ENCODE data around the gene BMERB1. TPM values are rescaled to one million over a fixed set of nuclear protein-coding genes. Genes with fewer than 3 reads are reported as not detected.

Gene BMERB1
- polyA plus RNA-seq, 6 donors from 2014 or later: 0.36 to 1.1 (median 0.82) TPM; not detected in 2

DNA sequence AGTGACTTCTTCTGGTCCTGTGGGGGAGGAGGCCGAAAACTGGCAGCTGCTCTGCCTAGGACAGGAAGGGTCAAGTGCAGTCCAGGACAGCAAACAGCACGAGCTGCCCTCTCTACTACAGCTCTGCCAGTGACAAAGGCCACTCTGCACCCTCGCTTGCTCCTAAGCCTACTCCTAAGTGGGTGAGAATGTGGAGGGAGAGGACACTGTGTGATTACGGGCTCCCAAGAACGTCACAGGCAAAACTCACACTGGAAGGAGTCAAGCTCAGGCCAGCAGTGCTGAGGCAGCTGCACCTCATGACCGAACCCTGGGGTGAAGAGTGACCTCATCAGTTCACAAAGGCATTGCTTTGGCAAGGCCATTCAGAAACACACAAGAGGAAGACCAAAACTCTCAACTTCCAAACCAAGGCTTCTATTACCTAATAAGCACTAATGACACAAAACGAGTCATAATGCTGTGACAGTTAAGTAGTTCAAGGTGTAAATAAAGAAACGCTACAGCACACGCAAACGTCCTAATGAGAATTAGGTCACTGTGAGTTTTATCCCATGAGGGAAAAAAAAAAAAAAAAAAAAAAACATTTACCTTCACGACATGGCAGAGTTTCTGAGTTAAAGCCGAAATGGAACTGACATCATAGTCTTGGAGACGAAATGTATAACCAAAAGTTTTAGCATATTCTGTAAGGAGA, 173.5 kb downstream of the BMERB1 start:
- H3K4me1 Mint-ChIP-seq: peaks cover 0 to 23% (median 23%) of the 10 kb centered on the region in 3 donors

DNA sequence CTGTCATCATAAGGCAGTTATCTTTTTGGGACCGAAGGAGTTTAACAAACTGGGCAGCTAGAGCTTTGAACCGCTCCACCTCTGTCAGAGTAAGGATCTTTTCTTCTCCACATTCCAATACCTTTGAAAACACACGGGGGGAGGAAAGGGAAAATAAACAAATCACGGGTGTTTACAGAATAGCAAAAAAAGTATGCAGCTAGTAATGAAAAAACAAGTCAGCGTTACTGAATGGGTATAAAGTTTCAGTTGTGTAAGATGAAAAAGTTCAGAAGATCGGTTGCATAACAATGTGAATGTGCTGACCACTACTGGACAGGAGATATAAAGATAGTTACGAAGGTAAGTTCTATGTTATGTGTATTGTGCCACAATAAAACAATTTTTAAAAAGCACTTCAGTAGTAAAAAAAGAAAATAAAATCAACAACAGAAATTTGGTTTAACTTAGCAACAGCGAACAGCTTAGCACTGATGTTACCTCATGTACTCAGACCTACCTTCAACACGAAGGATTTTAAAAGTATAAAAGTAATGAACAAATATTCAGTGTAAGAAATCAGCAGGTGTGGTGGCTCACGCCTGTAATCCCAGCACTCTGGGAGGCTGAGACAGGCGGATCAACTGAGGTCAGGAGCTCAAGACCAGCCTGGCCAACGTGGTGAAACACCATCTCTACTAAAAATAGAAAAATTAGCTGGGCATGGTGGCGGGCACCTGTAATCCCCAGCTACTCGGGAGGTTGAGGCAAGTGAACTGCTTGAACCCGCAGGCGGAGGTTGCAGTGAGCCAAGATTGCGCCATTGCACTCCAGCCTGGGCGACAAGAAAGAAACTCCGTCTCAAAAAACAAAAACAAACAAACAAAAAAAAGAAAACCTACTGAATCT, 174.3 kb downstream of the BMERB1 start:
- no peak overlapping the region for H3K4me3 Mint-ChIP-seq
- DNase-seq (no peak), ATAC-seq (ENCODE audit: low read depth in 2 of 2) (no peak)
- no peaks in the 10 kb centered on the region for H3K27me3 Mint-ChIP-seq
- peaks cover under 1 to 21% (median 18%) of the 10 kb centered on the region in 3 donors for H3K4me1 Mint-ChIP-seq
- peak overlapping the region in 2 of 6 donors; percentile 17 to 85 for H3K27ac Mint-ChIP-seq
- H3K36me3 Mint-ChIP-seq: peaks cover 40 to 44% of the 10 kb centered on the region in 2 donors
- H3K9me3 Mint-ChIP-seq: no peaks in the 10 kb centered on the region

More for the DNA sequence above, 173.5 kb downstream of the BMERB1 start:
- DNase-seq (no peak), ATAC-seq (ENCODE audit: low read depth in 2 of 2) (no peak)
- Mint-ChIP-seq H3K9me3 (no peaks in the 10 kb centered on the region), H3K36me3 (peaks cover 40 to 49% of the 10 kb centered on the region in 2 donors), H3K27me3 (no peaks in the 10 kb centered on the region), H3K27ac (peak overlapping the region in 2 of 6 donors; percentile 17 to 85), H3K4me3 (no peak overlapping the region)

- ATAC-seq (ENCODE audit: low read depth in 2 of 2) (no peak), DNase-seq (no peak)
- H3K9me3 Mint-ChIP-seq: no peaks in the 10 kb centered on the region
- peaks cover 37 to 38% of the 10 kb centered on the region in 2 donors for H3K36me3 Mint-ChIP-seq
- H3K27ac Mint-ChIP-seq: no peak overlapping the region
- no peaks in the 10 kb centered on the region for H3K27me3 Mint-ChIP-seq
- H3K4me1 Mint-ChIP-seq: peaks cover 2 to 16% (median 15%) of the 10 kb centered on the region in 3 donors
- no peak overlapping the region for H3K4me3 Mint-ChIP-seq
These were observed 174.9 kb downstream of the BMERB1 start for GRCh38 chr16:15609286-15609649.

GRCh38 chr16:15610369-15610871, 176.0 kb downstream of the BMERB1 start:
- Mint-ChIP-seq H3K27ac (peak overlapping the region in 1 of 6 donors; percentile 56), H3K4me3 (no peak overlapping the region), H3K4me1 (peaks cover 2 to 16% (median 15%) of the 10 kb centered on the region in 3 donors), H3K27me3 (no peaks in the 10 kb centered on the region), H3K36me3 (peaks cover 37 to 38% of the 10 kb centered on the region in 2 donors), H3K9me3 (peaks cover 0 to 1% (median 0%) of the 10 kb centered on the region in 7 donors)
- DNase-seq (no peak), ATAC-seq (ENCODE audit: low read depth in 2 of 2) (no peak)

- H3K27me3 Mint-ChIP-seq: no peaks in the 10 kb centered on the region
- no peak overlapping the region for H3K4me3 Mint-ChIP-seq
- H3K9me3 Mint-ChIP-seq: peaks cover 0 to 1% (median 0%) of the 10 kb centered on the region in 7 donors
- no peak for ATAC-seq (ENCODE audit: low read depth in 2 of 2)
- peaks cover 30 to 33% of the 10 kb centered on the region in 2 donors for H3K36me3 Mint-ChIP-seq
- peaks cover 2 to 6% (median 4%) of the 10 kb centered on the region in 3 donors for H3K4me1 Mint-ChIP-seq
- peak overlapping the region in 2 of 6 donors; percentile 17 to 51 for H3K27ac Mint-ChIP-seq
- DNase-seq: no peak
These were observed 177.2 kb downstream of the BMERB1 start for GRCh38 chr16:15611610-15612009.

- peaks cover 0 to 1% (median 0%) of the 10 kb centered on the region in 7 donors for H3K9me3 Mint-ChIP-seq
- peak overlapping the region in 3 of 6 donors; percentile 9 to 95 (median 53) for H3K27ac Mint-ChIP-seq
- H3K4me1 Mint-ChIP-seq: peaks cover 0 to 9% (median 2%) of the 10 kb centered on the region in 3 donors
- H3K27me3 Mint-ChIP-seq: no peaks in the 10 kb centered on the region
- no peak overlapping the region for H3K4me3 Mint-ChIP-seq
- ATAC-seq (ENCODE audit: low read depth in 2 of 2) (no peak), DNase-seq (no peak)
- peaks cover 43 to 49% of the 10 kb centered on the region in 2 donors for H3K36me3 Mint-ChIP-seq
These were observed 179.3 kb downstream of the BMERB1 start for GRCh38 chr16:15613676-15614075.

GRCh38 chr16:15616012-15616411, 181.6 kb downstream of the BMERB1 start:
- H3K36me3 Mint-ChIP-seq: peaks cover 47 to 50% of the 10 kb centered on the region in 2 donors
- no peaks in the 10 kb centered on the region for H3K27me3 Mint-ChIP-seq
- DNase-seq (no peak), ATAC-seq (ENCODE audit: low read depth in 2 of 2) (no peak)
- peaks cover 0 to 1% (median 0%) of the 10 kb centered on the region in 7 donors for H3K9me3 Mint-ChIP-seq
- H3K4me3 Mint-ChIP-seq: no peak overlapping the region
- peaks cover 0 to 15% (median 4%) of the 10 kb centered on the region in 3 donors for H3K4me1 Mint-ChIP-seq
- peak overlapping the region in 2 of 6 donors; percentile 54 to 65 for H3K27ac Mint-ChIP-seq

- Mint-ChIP-seq H3K36me3 (peaks cover 47 to 54% of the 10 kb centered on the region in 2 donors), H3K4me3 (no peak overlapping the region)
These were observed 182.2 kb downstream of the BMERB1 start for GRCh38 chr16:15616475-15617165.

DNA sequence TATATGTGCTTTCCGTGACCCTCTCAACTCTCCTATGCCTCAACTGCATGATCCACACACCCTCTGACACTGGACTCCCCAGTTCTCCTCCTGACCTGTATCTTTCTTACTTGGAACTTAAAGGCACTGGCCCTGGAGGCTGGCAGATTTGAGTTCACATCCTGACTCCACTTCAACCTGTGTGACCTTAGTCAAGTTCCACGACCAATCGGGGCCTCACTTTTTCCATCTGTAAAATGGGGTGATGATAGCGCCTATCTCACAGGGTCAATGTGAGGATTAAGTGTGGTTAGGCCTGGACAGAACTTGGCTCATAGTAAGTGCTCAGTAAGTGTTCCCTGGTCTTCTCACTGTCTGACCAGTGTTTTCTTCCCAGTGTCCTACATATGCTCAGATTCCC, 183.5 kb downstream of the BMERB1 start:
- no peak for ATAC-seq (ENCODE audit: low read depth in 2 of 2)
- Mint-ChIP-seq H3K4me1 (peaks cover 0 to 15% (median 6%) of the 10 kb centered on the region in 3 donors), H3K36me3 (peaks cover 42 to 50% of the 10 kb centered on the region in 2 donors), H3K27ac (peak overlapping the region in 5 of 6 donors; percentile 14 to 83 (median 61)), H3K9me3 (peaks cover 0 to 1% (median 0%) of the 10 kb centered on the region in 7 donors), H3K27me3 (no peaks in the 10 kb centered on the region), H3K4me3 (no peak overlapping the region)
- no peak for DNase-seq

More at GRCh38 chr16:15616475-15617165, 182.2 kb downstream of the BMERB1 start:
- Mint-ChIP-seq H3K27me3 (no peaks in the 10 kb centered on the region), H3K4me1 (peaks cover 0 to 15% (median 4%) of the 10 kb centered on the region in 3 donors), H3K9me3 (peaks cover 0 to 1% (median 0%) of the 10 kb centered on the region in 7 donors), H3K27ac (peak overlapping the region in 4 of 6 donors; percentile 15 to 83 (median 40))
- ATAC-seq (ENCODE audit: low read depth in 2 of 2): no peak
- no peak for DNase-seq

DNA sequence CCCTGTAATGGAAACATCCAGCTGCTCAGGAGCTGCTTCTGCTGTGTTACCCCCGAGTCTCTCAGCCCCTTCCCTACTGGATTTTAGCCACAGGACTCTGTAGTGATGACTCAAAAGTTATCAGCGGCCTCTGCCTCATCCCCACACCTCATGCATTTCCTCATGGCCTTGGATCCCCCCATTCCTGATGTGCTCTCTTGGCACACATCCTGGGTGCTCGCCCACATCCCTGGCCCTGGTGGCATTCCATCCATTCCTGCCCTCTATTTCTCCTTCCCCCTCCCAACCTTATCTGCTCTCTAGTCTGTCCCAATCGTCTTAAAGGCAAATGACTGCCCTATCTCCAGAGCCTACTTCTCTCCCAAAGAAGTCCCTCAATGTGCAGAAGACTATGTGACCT, 184.0 kb downstream of the BMERB1 start:
- H3K27me3 Mint-ChIP-seq: no peaks in the 10 kb centered on the region
- H3K4me3 Mint-ChIP-seq: no peak overlapping the region
- peak overlapping the region in 5 of 6 donors; percentile 7 to 83 (median 28) for H3K27ac Mint-ChIP-seq
- DNase-seq: no peak
- ATAC-seq (ENCODE audit: low read depth in 2 of 2): no peak
- H3K9me3 Mint-ChIP-seq: peaks cover 0 to 1% (median 0%) of the 10 kb centered on the region in 7 donors
- H3K36me3 Mint-ChIP-seq: peaks cover 41 to 48% of the 10 kb centered on the region in 2 donors
- peaks cover 0 to 15% (median 6%) of the 10 kb centered on the region in 3 donors for H3K4me1 Mint-ChIP-seq

- peak overlapping the region in 3 of 6 donors; percentile 29 to 83 (median 72) for H3K27ac Mint-ChIP-seq
- no peaks in the 10 kb centered on the region for H3K9me3 Mint-ChIP-seq
- H3K36me3 Mint-ChIP-seq: peaks cover 49 to 52% of the 10 kb centered on the region in 2 donors
- DNase-seq (no peak), ATAC-seq (ENCODE audit: low read depth in 2 of 2) (no peak)
- H3K4me1 Mint-ChIP-seq: peaks cover 4 to 18% (median 10%) of the 10 kb centered on the region in 3 donors
- H3K27me3 Mint-ChIP-seq: no peaks in the 10 kb centered on the region
- H3K4me3 Mint-ChIP-seq: no peak overlapping the region
These were observed 186.3 kb downstream of the BMERB1 start for GRCh38 chr16:15620611-15621195.

GRCh38 chr16:15621456-15621855, 187.1 kb downstream of the BMERB1 start:
- Mint-ChIP-seq H3K27ac (peak overlapping the region in 3 of 6 donors; percentile 18 to 60 (median 40)), H3K9me3 (no peaks in the 10 kb centered on the region), H3K4me3 (no peak overlapping the region), H3K4me1 (peaks cover 5 to 21% (median 10%) of the 10 kb centered on the region in 3 donors), H3K27me3 (no peaks in the 10 kb centered on the region), H3K36me3 (peaks cover 52% of the 10 kb centered on the region in 2 donors)
- no peak for ATAC-seq (ENCODE audit: low read depth in 2 of 2)
- DNase-seq: no peak

All from naive B cell (primary cell).